Smooth muscle cell (in vitro differentiated cells): ENCODE data around the gene TLE2. TPM values are rescaled to one million over a fixed set of nuclear protein-coding genes. Genes with fewer than 3 reads are reported as not detected.

Experiments used
- DNase-seq: peaks from one replicate; lab custom pipeline; 2025; ENCODE audit not compliant: unreplicated experiment; lab: John Stamatoyannopoulos, UW
- H2AFZ ChIP-seq: fragments of 200-600 bp; sonication (generic); 2 replicates; pipeline ENCODE4 v1.6.0; 2016; ENCODE audit warnings: antibody characterized with exemption, low read depth, mild to moderate bottlenecking
- H3F3A ChIP-seq: fragments of 200-600 bp; sonication (generic); 2 replicates; pipeline ENCODE4 v1.6.0; 2017; ENCODE audit warnings: antibody characterized with exemption, low read depth
- H3K27ac ChIP-seq: fragments of 200-600 bp; sonication (generic); 2 replicates; pipeline ENCODE4 v1.5.1; 2016; ENCODE audit warnings: low read depth, mild to moderate bottlenecking
- H3K27me3 ChIP-seq: fragments of 200-600 bp; sonication (generic); 2 replicates; pipeline ENCODE4 v1.6.1; 2016; ENCODE audit warnings: low read depth, mild to moderate bottlenecking
- H3K36me3 ChIP-seq: fragments of 200-600 bp; sonication (generic); 2 replicates; pipeline ENCODE4 v1.5.1; 2016; ENCODE audit warnings: low read depth
- H3K4me1 ChIP-seq: fragments of 200-600 bp; sonication (generic); 2 replicates; pipeline ENCODE4 v1.5.1; 2016; ENCODE audit warnings: low read depth
- H3K4me2 ChIP-seq: fragments of 200-600 bp; sonication (generic); 2 replicates; pipeline ENCODE4 v1.6.0; 2016; ENCODE audit warnings: mild to moderate bottlenecking
- H3K4me3 ChIP-seq: fragments of 200-600 bp; sonication (generic); 2 replicates; pipeline ENCODE4 v1.5.1; 2016; ENCODE audit warnings: mild to moderate bottlenecking
- H3K79me2 ChIP-seq: fragments of 200-600 bp; sonication (generic); 2 replicates; pipeline ENCODE4 v1.6.0; 2016; ENCODE audit warnings: low read depth, mild to moderate bottlenecking
- H3K9ac ChIP-seq: fragments of 200-600 bp; sonication (generic); 2 replicates; pipeline ENCODE4 v1.6.0; 2016; ENCODE audit warnings: low read depth
- H3K9me3 ChIP-seq: fragments of 200-600 bp; sonication (generic); replicated peaks from 2 replicates; pipeline ENCODE4 v1.5.1; 2016; ENCODE audit warnings: low read depth
- H4K20me1 ChIP-seq: fragments of 200-600 bp; sonication (generic); 2 replicates; pipeline ENCODE4 v1.6.0; 2016; ENCODE audit warnings: low read depth
- CTCF ChIP-seq: fragments of 200-600 bp; sonication (generic); IDR thresholded peaks from 2 replicates; pipeline ENCODE4 v1.5.1; 2017; ENCODE audit warnings: borderline replicate concordance, mild to moderate bottlenecking, antibody characterized with exemption; ENCODE audit not compliant: insufficient read depth, poor library complexity, severe bottlenecking
- WGBS: methylation state at CpG from one replicate; pipeline ENCODE4 v1.1.7; 2016; ENCODE audit warnings: low lambda C conversion rate; 5-methylcytosine and 5-hydroxymethylcytosine counted together
- polyA plus RNA-seq: library from polyadenylated mRNA; unstranded; fragments of >200 nt; fragmentation: Nextera tagmentation; extraction: Ambion mirVana; gene quantifications from 2 replicates; pipeline ENCODE4 v1.2.1, GENCODE V29; 2016
- total RNA-seq: library from RNA; depleted of rRNA; stranded (reverse); fragments of >200 nt; gene quantifications from 2 replicates; pipeline ENCODE4 v1.2.3, GENCODE V29; 2014

TLE2 gene
- total and polyA plus RNA-seq, 2 experiments from 2014 or later: 7.1 to 14.9 TPM

GRCh38 chr19:2949939-2950285, 79.2 kb downstream of the TLE2 start:
- H3K27me3 ChIP-seq: no peaks in the 10 kb centered on the region
- H3K9ac ChIP-seq: peak overlapping the region; percentile 91
- peaks cover 15% of the 10 kb centered on the region for H3K79me2 ChIP-seq
- TF ChIP-seq CTCF: no peak
- peak overlapping the region; percentile 74 for H3K4me3 ChIP-seq
- DNase-seq: no peak
- H2AFZ ChIP-seq: peak overlapping the region; percentile 25
- H3K4me2 ChIP-seq: peak overlapping the region; percentile 100
- H3K9me3 ChIP-seq: no peaks in the 10 kb centered on the region
- peaks cover 5% of the 10 kb centered on the region for H3F3A ChIP-seq
- H3K4me1 ChIP-seq: peaks cover 6% of the 10 kb centered on the region
- peak overlapping the region; percentile 81 for H3K27ac ChIP-seq
- H3K36me3 ChIP-seq: no peaks in the 10 kb centered on the region
- 5% methylated on average over 11 of the region's 11 CpGs for WGBS
- no peaks in the 10 kb centered on the region for H4K20me1 ChIP-seq

Other genes starting within 250 kb of the TLE2 start
- gene SGTA, start 246.0 kb downstream of the TLE2 start, total RNA-seq: 25.5 and 34.4 TPM in 2 replicates
- gene SGTA, start 246.0 kb downstream of the TLE2 start, polyA plus RNA-seq: 69.6 and 71.2 TPM in 2 replicates
- gene THOP1, start 243.8 kb downstream of the TLE2 start, total RNA-seq: 40.5 and 42.5 TPM in 2 replicates
- gene THOP1, start 243.8 kb downstream of the TLE2 start, polyA plus RNA-seq: 65.6 and 68.7 TPM in 2 replicates
- gene ZNF554, start 209.4 kb downstream of the TLE2 start, total RNA-seq: 3.0 and 4.8 TPM in 2 replicates
- 2.3 and 4.6 TPM in 2 replicates for gene ZNF554, start 209.4 kb downstream of the TLE2 start, polyA plus RNA-seq
- gene ZNF555, start 187.8 kb downstream of the TLE2 start, total RNA-seq: 4.9 and 10.0 TPM in 2 replicates
- gene ZNF555, start 187.8 kb downstream of the TLE2 start, polyA plus RNA-seq: 3.2 and 6.1 TPM in 2 replicates
- 0.04 TPM in 1 of 2 replicates, not detected in the other for gene ZNF556, start 161.9 kb downstream of the TLE2 start, total RNA-seq
- not detected in 2 replicates for gene ZNF556, start 161.9 kb downstream of the TLE2 start, polyA plus RNA-seq
- 1.2 and 2.3 TPM in 2 replicates for gene ZNF57, start 128.4 kb downstream of the TLE2 start, total RNA-seq
- 0.40 and 1.7 TPM in 2 replicates for gene ZNF57, start 128.4 kb downstream of the TLE2 start, polyA plus RNA-seq
- 2.5 and 4.5 TPM in 2 replicates for gene ZNF77, start 84.3 kb downstream of the TLE2 start, total RNA-seq
- gene ZNF77, start 84.3 kb downstream of the TLE2 start, polyA plus RNA-seq: 2.3 and 3.5 TPM in 2 replicates
- 0.27 and 4.1 TPM in 2 replicates for gene TLE6, start 51.7 kb downstream of the TLE2 start, total RNA-seq
- 0.70 and 3.2 TPM in 2 replicates for gene TLE6, start 51.7 kb downstream of the TLE2 start, polyA plus RNA-seq
- 145 and 146 TPM in 2 replicates for gene TLE5, start 33.2 kb upstream of the TLE2 start, total RNA-seq
- 235 and 274 TPM in 2 replicates for gene TLE5, start 33.2 kb upstream of the TLE2 start, polyA plus RNA-seq
- 16.3 and 16.9 TPM in 2 replicates for gene GNA11, start 65.1 kb upstream of the TLE2 start, total RNA-seq
- gene GNA11, start 65.1 kb upstream of the TLE2 start, polyA plus RNA-seq: 57.4 and 71.5 TPM in 2 replicates
- gene GNA15, start 106.8 kb upstream of the TLE2 start, total RNA-seq: 1.5 and 1.8 TPM in 2 replicates
- 0.43 and 1.2 TPM in 2 replicates for gene GNA15, start 106.8 kb upstream of the TLE2 start, polyA plus RNA-seq
- gene S1PR4, start 149.5 kb upstream of the TLE2 start, total RNA-seq: not detected in 2 replicates
- gene S1PR4, start 149.5 kb upstream of the TLE2 start, polyA plus RNA-seq: not detected in 2 replicates
- 24.2 and 44.5 TPM in 2 replicates for gene NCLN, start 156.7 kb upstream of the TLE2 start, total RNA-seq
- 95.9 and 97.4 TPM in 2 replicates for gene NCLN, start 156.7 kb upstream of the TLE2 start, polyA plus RNA-seq
- gene CELF5, start 195.4 kb upstream of the TLE2 start, total RNA-seq: not detected in 2 replicates
- 0.18 TPM in 1 of 2 replicates, not detected in the other for gene CELF5, start 195.4 kb upstream of the TLE2 start, polyA plus RNA-seq